Body of pancreas (tissue), 4 donors: ENCODE measurements around the gene TMEM183A.

Experiments
- CTCF ChIP-seq, 7 experiments: fragments of 450-650 bp in 4 of 7; fragments of 200-600 bp in 3 of 7; sonication (generic) in 3 of 7; IDR thresholded peaks; one replicate each; pipeline ENCODE4 v1.5.1; 2016 to 2019; ENCODE audit warnings: antibody characterized with exemption in 7 of 7
- POLR2A ChIP-seq, 3 donors: fragments of 450-650 bp; IDR thresholded peaks; one replicate each; pipeline ENCODE4 v1.6.1; 2016; ENCODE audit warnings: antibody characterized with exemption in 3 of 3, mild to moderate bottlenecking in 2 of 3

- TF ChIP-seq POLR2A (IDR thresholded peaks at IDR 0.05): no peak
- TF ChIP-seq CTCF (IDR thresholded peaks at IDR 0.05): peak; percentile 66 to 92 (median 87)
Observed at GRCh38 chr1:203038891-203039608, 31.9 kb downstream of the TMEM183A start.
